Spleen (tissue), 7 donors: ENCODE results near the gene UNCX.

Experiments
- POLR2A ChIP-seq, 3 donors: fragments of 450-650 bp; IDR thresholded peaks; one replicate each; pipeline ENCODE4 v1.5.1; 2017; ENCODE audit warnings: antibody characterized with exemption in 3 of 3, mild to moderate bottlenecking in 1 of 3
- TF ChIP-seq, protein P1 (sequence below), 11 experiments: fragments of 200-600 bp in 7 of 11; fragments of 450-650 bp in 4 of 11; sonication (generic) in 4 of 11; IDR thresholded peaks in 8 of 11; conservative IDR thresholded peaks in 3 of 11; 1 replicate in 7 of 11; 2 replicates in 4 of 11; pipeline versions ENCODE4 v1.4.0 to v1.8.0; 2016 to 2021; ENCODE audit warnings: antibody characterized with exemption in 11 of 11, inconsistent platforms in 4 of 11, mild to moderate bottlenecking in 1 of 11
- donor health status: DM: no; HTN: no; CAD: no; lungs with moderate emphysema.
- donor health status: DM: no; HTN: no; CAD: no.
- donor health status: DM: no; HTN: no; CAD: no.

DNA sequence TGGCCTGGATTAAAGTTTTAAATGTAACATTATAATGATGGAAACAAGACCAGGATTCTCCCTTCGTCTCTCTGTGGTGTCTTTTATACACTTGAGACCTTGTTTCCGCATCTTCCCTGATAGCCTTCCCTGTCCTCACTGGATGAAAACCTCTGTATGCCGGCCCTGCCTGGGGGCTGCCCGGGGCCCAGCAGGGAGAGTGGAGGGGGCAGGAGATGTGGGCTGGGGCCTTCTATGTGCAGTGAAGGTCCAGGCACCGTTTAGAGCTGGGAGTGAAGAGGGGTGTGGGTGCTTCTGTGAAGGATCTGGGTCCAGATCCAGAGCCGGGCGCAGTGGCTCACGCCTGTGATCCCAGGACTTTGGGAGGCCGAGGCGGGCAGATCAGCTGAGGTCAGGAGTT is 50.7 kb downstream of the UNCX start:
- TF ChIP-seq, protein P1, sequence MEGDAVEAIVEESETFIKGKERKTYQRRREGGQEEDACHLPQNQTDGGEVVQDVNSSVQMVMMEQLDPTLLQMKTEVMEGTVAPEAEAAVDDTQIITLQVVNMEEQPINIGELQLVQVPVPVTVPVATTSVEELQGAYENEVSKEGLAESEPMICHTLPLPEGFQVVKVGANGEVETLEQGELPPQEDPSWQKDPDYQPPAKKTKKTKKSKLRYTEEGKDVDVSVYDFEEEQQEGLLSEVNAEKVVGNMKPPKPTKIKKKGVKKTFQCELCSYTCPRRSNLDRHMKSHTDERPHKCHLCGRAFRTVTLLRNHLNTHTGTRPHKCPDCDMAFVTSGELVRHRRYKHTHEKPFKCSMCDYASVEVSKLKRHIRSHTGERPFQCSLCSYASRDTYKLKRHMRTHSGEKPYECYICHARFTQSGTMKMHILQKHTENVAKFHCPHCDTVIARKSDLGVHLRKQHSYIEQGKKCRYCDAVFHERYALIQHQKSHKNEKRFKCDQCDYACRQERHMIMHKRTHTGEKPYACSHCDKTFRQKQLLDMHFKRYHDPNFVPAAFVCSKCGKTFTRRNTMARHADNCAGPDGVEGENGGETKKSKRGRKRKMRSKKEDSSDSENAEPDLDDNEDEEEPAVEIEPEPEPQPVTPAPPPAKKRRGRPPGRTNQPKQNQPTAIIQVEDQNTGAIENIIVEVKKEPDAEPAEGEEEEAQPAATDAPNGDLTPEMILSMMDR (IDR thresholded peaks at IDR 0.05 in 8 of 11, conservative IDR thresholded peaks at IDR 0.05 in 3 of 11), result no peak
- no peak for TF ChIP-seq POLR2A (IDR thresholded peaks at IDR 0.05)
